HepG2 (cell line): ENCODE results near the gene EPHA2. TPM values are rescaled to one million over a fixed set of nuclear protein-coding genes. Genes with fewer than 3 reads are reported as not detected.

Experiments used
- BHLHE40 ChIP-seq: IDR thresholded peaks from 2 replicates; pipeline ENCODE4 v1.6.1; 2011; ENCODE audit warnings: low read length, improper control_type of control experiment
- CENPT ChIP-seq: sonication (generic); formaldehyde crosslinking; IDR thresholded peaks from 2 replicates; pipeline ENCODE4 v1.8.0; 2022; ENCODE audit warnings: low read depth, mild to moderate bottlenecking, moderate library complexity, missing genetic modification reagents
- ELF1 ChIP-seq: sonication (generic); formaldehyde crosslinking; IDR thresholded peaks from 2 replicates; pipeline ENCODE4 v1.4.0; 2020; ENCODE audit warnings: missing genetic modification reagents
- FLYWCH1 ChIP-seq: sonication (generic); formaldehyde crosslinking; IDR thresholded peaks from 2 replicates; pipeline ENCODE4 v1.8.1; 2023; ENCODE audit warnings: mild to moderate bottlenecking, missing genetic modification reagents
- GATAD1 ChIP-seq: IDR thresholded peaks from 2 replicates; pipeline ENCODE4 v1.6.1; 2016; ENCODE audit warnings: missing genetic modification reagents, missing compliant biosample characterization
- IKZF1 ChIP-seq: fragments of 450-650 bp; IDR thresholded peaks from 2 replicates; pipeline ENCODE4 v1.7.1; 2016
- IKZF4 ChIP-seq: sonication (generic); formaldehyde crosslinking; IDR thresholded peaks from 2 replicates; pipeline ENCODE4 v1.5.1; 2020; ENCODE audit warnings: borderline replicate concordance, mild to moderate bottlenecking, low read depth, missing genetic modification reagents; ENCODE audit errors: not compliant biosample characterization
- MTF2 ChIP-seq: sonication (generic); formaldehyde crosslinking; IDR thresholded peaks from 2 replicates; pipeline ENCODE4 v1.5.0; 2020; ENCODE audit warnings: missing genetic modification reagents, borderline replicate concordance
- MXI1 ChIP-seq: IDR thresholded peaks from 3 replicates; pipeline ENCODE4 v1.6.1; 2012; ENCODE audit warnings: low read depth, low read length, inconsistent platforms, borderline replicate concordance
- MYC ChIP-seq: sonication (generic); formaldehyde crosslinking; IDR thresholded peaks from 2 replicates; pipeline ENCODE4 v1.9.0; 2021; ENCODE audit warnings: missing genetic modification reagents, borderline replicate concordance
- NFE2L2 ChIP-seq: fragments of 150-350 bp; IDR thresholded peaks from 2 replicates; pipeline ENCODE4 v1.6.1; 2014; ENCODE audit warnings: low read length
- RAD51 ChIP-seq: fragments of 450-650 bp; IDR thresholded peaks from 2 replicates; pipeline ENCODE4 v1.6.1; 2016; ENCODE audit warnings: borderline replicate concordance
- SOX13 ChIP-seq, 3 experiments: fragments of 450-650 bp in 1 of 3; sonication (generic) in 1 of 3; formaldehyde crosslinking in 1 of 3; IDR thresholded peaks in 2 of 3; conservative IDR thresholded peaks in 1 of 3; 2 replicates each; pipeline versions ENCODE4 v1.5.0 to v1.6.1; 2016 to 2020; ENCODE audit warnings: antibody characterized with exemption in 1 of 3, mild to moderate bottlenecking in 1 of 3, missing compliant biosample characterization in 1 of 3, missing genetic modification reagents in 1 of 3, moderate library complexity in 1 of 3
- SUZ12 ChIP-seq: fragments of 150-350 bp; IDR thresholded peaks from 2 replicates; pipeline ENCODE4 v1.6.1; 2014; ENCODE audit warnings: low read depth, low read length
- U2AF2 ChIP-seq: fragments of 200-400 bp; formaldehyde crosslinking; IDR thresholded peaks from 2 replicates; pipeline ENCODE4 v1.6.1; 2017; ENCODE audit warnings: low read depth, mild to moderate bottlenecking, low read length
- YEATS2 ChIP-seq: sonication (generic); formaldehyde crosslinking; IDR thresholded peaks from 2 replicates; pipeline ENCODE4 v1.4.0; 2020; ENCODE audit warnings: missing genetic modification reagents, borderline replicate concordance
- ZFP82 ChIP-seq: sonication (generic); formaldehyde crosslinking; IDR thresholded peaks from 2 replicates; pipeline ENCODE4 v1.5.1; 2020; ENCODE audit warnings: mild to moderate bottlenecking, missing genetic modification reagents, borderline replicate concordance
- ZNF335 ChIP-seq: sonication (generic); formaldehyde crosslinking; IDR thresholded peaks from 2 replicates; pipeline ENCODE4 v1.4.0; 2020; ENCODE audit warnings: missing genetic modification reagents
- ZNF441 ChIP-seq: sonication (generic); formaldehyde crosslinking; IDR thresholded peaks from 2 replicates; pipeline ENCODE4 v1.7.0; 2021; ENCODE audit warnings: missing genetic modification reagents, borderline replicate concordance
- ZNF546 ChIP-seq: sonication (generic); formaldehyde crosslinking; conservative IDR thresholded peaks from 2 replicates; pipeline ENCODE4 v1.8.1; 2023; ENCODE audit warnings: mild to moderate bottlenecking, missing genetic modification reagents
- ZNF563 ChIP-seq: sonication (generic); formaldehyde crosslinking; IDR thresholded peaks from 2 replicates; pipeline ENCODE4 v1.8.0; 2022; ENCODE audit warnings: mild to moderate bottlenecking, moderate library complexity, missing genetic modification reagents
- ZNF7 ChIP-seq: IDR thresholded peaks from 2 replicates; pipeline ENCODE4 v1.6.1; 2016; ENCODE audit warnings: missing biosample characterization, missing genetic modification reagents
- ZNF713 ChIP-seq: sonication (generic); formaldehyde crosslinking; IDR thresholded peaks from 2 replicates; pipeline ENCODE4 v1.4.0; 2020; ENCODE audit warnings: mild to moderate bottlenecking, missing genetic modification reagents
- ZNF777 ChIP-seq: sonication (generic); formaldehyde crosslinking; IDR thresholded peaks from 2 replicates; pipeline ENCODE4 v1.4.0; 2020; ENCODE audit warnings: missing genetic modification reagents
- ZNF780A ChIP-seq: sonication (generic); formaldehyde crosslinking; IDR thresholded peaks from 2 replicates; pipeline ENCODE4 v1.8.0; 2022; ENCODE audit warnings: mild to moderate bottlenecking, missing genetic modification reagents, moderate library complexity
- ZSCAN20 ChIP-seq: sonication (generic); formaldehyde crosslinking; IDR thresholded peaks from 2 replicates; pipeline ENCODE4 v1.4.0; 2020; ENCODE audit warnings: missing genetic modification reagents, mild to moderate bottlenecking, borderline replicate concordance
- polyA plus RNA-seq, 8 experiments: library from polyadenylated mRNA; depleted of rRNA in 3 of 8; stranded (reverse) in 7 of 8; unstranded in 1 of 8; fragments of >200 nt; fragmentation: Illumina TruSeq in 4 of 8; extraction: Trizol in 4 of 8; gene quantifications; 2 replicates each; pipeline versions ENCODE4 v1.2.1 to v1.2.3, GENCODE V29; 2011 to 2016; ENCODE audit warnings: low read depth in 4 of 8, missing spikeins in 1 of 8, mixed read lengths in 1 of 8; ENCODE audit not compliant: insufficient read depth in 1 of 8
- total RNA-seq, 5 experiments: library from RNA; depleted of rRNA; stranded (reverse); fragments of >200 nt; fragmentation: Illumina TruSeq; extraction: Trizol; gene quantifications; 2 replicates each; pipeline ENCODE4 v1.2.3, GENCODE V29; 2016; ENCODE audit warnings: low read depth in 1 of 5
- TF ChIP-seq, protein P1 (sequence below): sonication (generic); formaldehyde crosslinking; IDR thresholded peaks from 2 replicates; pipeline ENCODE4 v1.5.1; 2020; ENCODE audit warnings: missing genetic modification reagents, mild to moderate bottlenecking, borderline replicate concordance
- TF ChIP-seq, protein P2 (sequence below): IDR thresholded peaks from 2 replicates; pipeline ENCODE4 v1.6.1; 2016; ENCODE audit warnings: low read depth, borderline replicate concordance
- TF ChIP-seq, protein P3 (sequence below): sonication (generic); formaldehyde crosslinking; IDR thresholded peaks from 2 replicates; pipeline ENCODE4 v1.9.0; 2022; ENCODE audit warnings: missing genetic modification reagents, mild to moderate bottlenecking, borderline replicate concordance
- TF ChIP-seq, protein P4 (sequence below): IDR thresholded peaks from 2 replicates; pipeline ENCODE4 v1.6.1; 2016

The EPHA2 gene
- total and polyA plus RNA-seq, 2 of the 13 experiments (the other 11 are each of a cell fraction or from before 2014, with no cell fraction given), result 33.6 to 53.6 TPM

DNA sequence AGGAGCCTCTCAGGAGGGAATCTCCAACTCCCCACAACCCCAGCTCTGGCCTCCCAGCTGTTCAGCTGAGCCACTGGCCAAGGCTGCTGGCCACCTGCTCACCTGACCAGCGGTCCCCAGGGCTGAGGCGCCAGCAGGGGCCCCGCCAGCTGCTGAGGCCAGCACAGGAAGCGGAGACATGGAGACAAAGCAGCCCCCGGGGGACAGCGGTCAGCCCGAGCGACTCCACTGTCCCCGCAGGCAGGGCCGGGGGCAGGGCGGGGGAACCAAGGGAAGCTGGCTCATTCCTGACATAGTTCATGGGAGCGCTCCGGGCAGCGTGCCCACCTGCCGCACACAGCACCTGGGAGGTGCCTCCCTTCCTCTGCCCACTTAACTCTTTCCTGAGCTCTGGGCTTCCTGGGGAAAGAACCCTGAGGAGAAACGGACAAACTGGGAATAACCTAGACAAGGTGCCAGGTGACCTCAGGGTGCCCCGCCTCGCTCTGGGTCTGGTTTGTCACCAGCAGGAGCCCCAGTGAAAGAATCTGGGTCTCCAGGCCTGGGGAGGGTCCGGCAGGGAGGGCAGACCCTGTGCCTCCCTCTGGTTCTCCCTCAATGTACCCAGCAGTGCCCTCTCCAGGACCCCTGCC lies 10.7 kb downstream of the EPHA2 start (continued):
- TF ChIP-seq, protein P1, sequence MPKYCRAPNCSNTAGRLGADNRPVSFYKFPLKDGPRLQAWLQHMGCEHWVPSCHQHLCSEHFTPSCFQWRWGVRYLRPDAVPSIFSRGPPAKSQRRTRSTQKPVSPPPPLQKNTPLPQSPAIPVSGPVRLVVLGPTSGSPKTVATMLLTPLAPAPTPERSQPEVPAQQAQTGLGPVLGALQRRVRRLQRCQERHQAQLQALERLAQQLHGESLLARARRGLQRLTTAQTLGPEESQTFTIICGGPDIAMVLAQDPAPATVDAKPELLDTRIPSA (CRISPR knock-in tag), result no peak
- TF ChIP-seq ZNF777 (CRISPR knock-in tag), result no peak
- no peak; the same call in 1 of the 2 replicates for TF ChIP-seq ZNF7 (CRISPR knock-in tag)
- TF ChIP-seq ZNF335 (CRISPR knock-in tag), result no peak; the same call in 1 of the 2 replicates
- TF ChIP-seq BHLHE40, result peak; percentile 41; the same call in 1 of the 2 replicates
- TF ChIP-seq YEATS2 (CRISPR knock-in tag), result no peak
- no peak for TF ChIP-seq ZNF780A
- 0 out of 2 replicates have a peak, but pooled peaks have one; percentile 58 for TF ChIP-seq ZNF713 (CRISPR knock-in tag)
- TF ChIP-seq ZFP82 (CRISPR knock-in tag), result no peak
- TF ChIP-seq, protein P2, sequence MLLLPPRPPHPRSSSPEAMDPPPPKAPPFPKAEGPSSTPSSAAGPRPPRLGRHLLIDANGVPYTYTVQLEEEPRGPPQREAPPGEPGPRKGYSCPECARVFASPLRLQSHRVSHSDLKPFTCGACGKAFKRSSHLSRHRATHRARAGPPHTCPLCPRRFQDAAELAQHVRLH (CRISPR knock-in tag), result peak; percentile 61; the same call in 1 of the 2 replicates
- no peak for TF ChIP-seq MXI1
- peak; percentile 28 for TF ChIP-seq ELF1
- TF ChIP-seq, protein P3, sequence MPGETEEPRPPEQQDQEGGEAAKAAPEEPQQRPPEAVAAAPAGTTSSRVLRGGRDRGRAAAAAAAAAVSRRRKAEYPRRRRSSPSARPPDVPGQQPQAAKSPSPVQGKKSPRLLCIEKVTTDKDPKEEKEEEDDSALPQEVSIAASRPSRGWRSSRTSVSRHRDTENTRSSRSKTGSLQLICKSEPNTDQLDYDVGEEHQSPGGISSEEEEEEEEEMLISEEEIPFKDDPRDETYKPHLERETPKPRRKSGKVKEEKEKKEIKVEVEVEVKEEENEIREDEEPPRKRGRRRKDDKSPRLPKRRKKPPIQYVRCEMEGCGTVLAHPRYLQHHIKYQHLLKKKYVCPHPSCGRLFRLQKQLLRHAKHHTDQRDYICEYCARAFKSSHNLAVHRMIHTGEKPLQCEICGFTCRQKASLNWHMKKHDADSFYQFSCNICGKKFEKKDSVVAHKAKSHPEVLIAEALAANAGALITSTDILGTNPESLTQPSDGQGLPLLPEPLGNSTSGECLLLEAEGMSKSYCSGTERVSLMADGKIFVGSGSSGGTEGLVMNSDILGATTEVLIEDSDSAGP, result no peak
- no peak for TF ChIP-seq RAD51
- TF ChIP-seq MTF2 (CRISPR knock-in tag), result no peak
- TF ChIP-seq SUZ12, result no peak
- TF ChIP-seq ZNF546, result no peak
- TF ChIP-seq MYC, result no peak; the same call in 1 of the 2 replicates
- TF ChIP-seq NFE2L2, result no peak
- no peak for TF ChIP-seq ZNF441
- TF ChIP-seq, protein P4, sequence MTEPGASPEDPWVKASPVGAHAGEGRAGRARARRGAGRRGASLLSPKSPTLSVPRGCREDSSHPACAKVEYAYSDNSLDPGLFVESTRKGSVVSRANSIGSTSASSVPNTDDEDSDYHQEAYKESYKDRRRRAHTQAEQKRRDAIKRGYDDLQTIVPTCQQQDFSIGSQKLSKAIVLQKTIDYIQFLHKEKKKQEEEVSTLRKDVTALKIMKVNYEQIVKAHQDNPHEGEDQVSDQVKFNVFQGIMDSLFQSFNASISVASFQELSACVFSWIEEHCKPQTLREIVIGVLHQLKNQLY (CRISPR knock-in tag), result no peak
- TF ChIP-seq IKZF4 (CRISPR knock-in tag), result no peak
- TF ChIP-seq FLYWCH1, result no peak
- no peak for TF ChIP-seq ZSCAN20 (CRISPR knock-in tag)
- no peak for TF ChIP-seq GATAD1 (CRISPR knock-in tag)
- TF ChIP-seq SOX13 (IDR thresholded peaks at IDR 0.05), result no peak
- TF ChIP-seq SOX13 (CRISPR knock-in tag; conservative IDR thresholded peaks at IDR 0.05 in 1 of 2, IDR thresholded peaks at IDR 0.05 in 1 of 2), result peak in 1 of 2 experiments; percentile 72; a peak in 2 of 4 replicates
- no peak for TF ChIP-seq IKZF1
- TF ChIP-seq ZNF563, result no peak
- TF ChIP-seq U2AF2, result no peak
- no peak for TF ChIP-seq CENPT
